ENCODE measurements around the gene D2HGDH.

- no peak for TF ChIP-seq CTCF (IDR thresholded peaks at IDR 0.05 in 4 of 5, conservative IDR thresholded peaks at IDR 0.05 in 1 of 5)
- TF ChIP-seq POLR2A (IDR thresholded peaks at IDR 0.05), result no peak
These were observed 831 bp upstream of the D2HGDH start for GRCh38 chr2:241733391-241734207.
